Measurements from ENCODE around the gene C10orf90.

Gene C10orf90

DNA sequence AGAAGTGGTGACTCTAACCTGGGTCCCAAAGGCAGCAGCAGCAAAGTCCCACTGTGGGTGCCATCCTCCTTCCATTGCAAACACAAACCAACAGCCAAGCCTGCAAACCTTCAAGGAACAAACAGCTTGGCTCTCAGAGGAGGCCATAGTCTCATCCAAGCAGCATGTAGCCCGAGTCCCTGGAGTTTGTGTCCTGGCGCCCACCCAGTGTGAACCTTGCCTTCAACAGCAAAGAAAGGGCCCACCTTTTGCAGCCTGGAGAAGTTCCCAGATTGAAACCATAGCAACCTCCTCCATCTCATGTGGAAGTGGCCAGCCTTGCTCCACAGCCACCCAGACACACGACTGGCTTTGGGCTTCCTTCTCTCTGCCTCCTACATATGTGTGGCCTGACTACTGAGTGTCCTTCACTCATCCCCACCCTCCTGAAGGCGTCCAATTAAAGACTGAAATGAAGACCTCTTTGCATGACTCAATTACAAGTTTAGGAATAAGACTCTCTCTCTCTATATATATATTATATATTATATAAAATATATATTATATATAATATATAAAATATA is 106.1 kb downstream of the C10orf90 start:
- H3K4me3 ChIP-seq (replicated peaks; ENCODE audit: low read depth, low read length): no peak overlapping the region
- no peaks in the 10 kb centered on the region for H3K27me3 ChIP-seq (replicated peaks; ENCODE audit: control insufficient read depth, insufficient read depth, low read length)
- no peak for TF ChIP-seq CTCF (IDR thresholded peaks at IDR 0.05; ENCODE audit: insufficient read depth, low read length, poor library complexity, severe bottlenecking)
- H3K36me3 ChIP-seq (ENCODE audit: control insufficient read depth, insufficient read depth, low read length): no peaks in the 10 kb centered on the region
- DNase-seq (ENCODE audit: extremely low read depth, insufficient read length): no peak

DNA sequence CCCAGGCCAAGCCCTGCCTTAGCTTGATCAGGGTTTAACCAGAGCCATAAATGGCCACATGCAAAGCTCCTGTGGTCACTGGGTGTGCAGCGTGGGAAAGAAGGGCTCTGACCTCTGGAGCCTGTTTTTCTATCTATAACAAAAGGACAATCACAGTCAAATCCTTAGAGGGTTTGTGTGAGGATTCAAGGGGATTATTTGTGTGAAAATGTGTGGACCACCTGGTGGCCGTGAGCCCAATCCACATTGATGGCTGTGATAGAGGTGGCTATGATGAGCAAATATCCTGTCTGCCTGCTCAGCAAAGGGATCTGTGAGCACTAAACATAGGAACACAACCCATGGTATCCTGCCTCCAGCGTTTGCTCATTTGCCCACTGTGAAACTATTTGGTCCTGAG is 107.1 kb downstream of the C10orf90 start:
- H3K27me3 ChIP-seq (replicated peaks; ENCODE audit: control insufficient read depth, insufficient read depth, low read length): no peaks in the 10 kb centered on the region
- no peaks in the 10 kb centered on the region for H3K36me3 ChIP-seq (ENCODE audit: control insufficient read depth, insufficient read depth, low read length)
- TF ChIP-seq CTCF (IDR thresholded peaks at IDR 0.05; ENCODE audit: insufficient read depth, low read length, poor library complexity, severe bottlenecking): no peak
- no peak for DNase-seq (ENCODE audit: extremely low read depth, insufficient read length)
- H3K4me3 ChIP-seq (replicated peaks; ENCODE audit: low read depth, low read length): no peak overlapping the region

DNA sequence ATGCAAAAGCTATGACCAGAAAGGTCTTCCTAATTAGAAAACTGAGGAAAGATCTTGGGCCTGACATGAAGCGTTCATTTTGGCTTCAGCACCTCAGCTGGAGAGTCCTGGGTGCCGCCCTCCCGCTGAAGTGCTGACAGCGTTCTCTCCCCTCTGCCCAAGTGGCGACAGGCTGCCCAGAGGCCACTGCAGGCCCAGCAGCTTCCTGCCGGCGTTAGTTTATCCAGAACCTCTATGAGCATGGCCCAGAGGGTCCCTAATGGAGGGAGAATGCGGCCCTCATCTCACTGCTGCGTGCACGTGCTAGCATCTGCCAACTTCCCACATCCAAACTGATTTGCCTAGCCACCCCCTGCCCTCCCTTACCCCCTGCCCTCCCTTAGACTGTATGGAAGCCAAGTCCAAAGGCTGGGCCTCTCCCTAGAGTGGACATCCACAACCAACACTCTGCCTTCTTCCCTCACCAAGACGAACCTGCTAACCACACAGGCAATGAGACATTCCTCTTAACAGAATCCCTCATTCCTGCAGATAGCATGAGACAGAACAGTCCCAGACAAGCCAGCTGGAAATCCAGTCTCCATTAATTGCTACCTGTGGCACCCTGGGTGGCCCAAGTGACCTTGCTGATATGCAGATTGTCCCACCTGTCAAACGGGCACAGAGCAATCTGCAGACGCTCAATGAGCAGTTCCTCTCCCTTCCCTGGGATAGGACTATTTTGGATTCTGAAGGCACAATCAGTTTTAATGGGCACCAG is 108.4 kb downstream of the C10orf90 start:
- DNase-seq (ENCODE audit: extremely low read depth, insufficient read length): no peak
- Histone ChIP-seq H3K27me3 (replicated peaks; ENCODE audit: control insufficient read depth, insufficient read depth, low read length) (no peaks in the 10 kb centered on the region), H3K4me3 (replicated peaks; ENCODE audit: low read depth, low read length) (no peak overlapping the region), H3K36me3 (ENCODE audit: control insufficient read depth, insufficient read depth, low read length) (no peaks in the 10 kb centered on the region)
- TF ChIP-seq CTCF (IDR thresholded peaks at IDR 0.05; ENCODE audit: insufficient read depth, low read length, poor library complexity, severe bottlenecking): no peak

DNA sequence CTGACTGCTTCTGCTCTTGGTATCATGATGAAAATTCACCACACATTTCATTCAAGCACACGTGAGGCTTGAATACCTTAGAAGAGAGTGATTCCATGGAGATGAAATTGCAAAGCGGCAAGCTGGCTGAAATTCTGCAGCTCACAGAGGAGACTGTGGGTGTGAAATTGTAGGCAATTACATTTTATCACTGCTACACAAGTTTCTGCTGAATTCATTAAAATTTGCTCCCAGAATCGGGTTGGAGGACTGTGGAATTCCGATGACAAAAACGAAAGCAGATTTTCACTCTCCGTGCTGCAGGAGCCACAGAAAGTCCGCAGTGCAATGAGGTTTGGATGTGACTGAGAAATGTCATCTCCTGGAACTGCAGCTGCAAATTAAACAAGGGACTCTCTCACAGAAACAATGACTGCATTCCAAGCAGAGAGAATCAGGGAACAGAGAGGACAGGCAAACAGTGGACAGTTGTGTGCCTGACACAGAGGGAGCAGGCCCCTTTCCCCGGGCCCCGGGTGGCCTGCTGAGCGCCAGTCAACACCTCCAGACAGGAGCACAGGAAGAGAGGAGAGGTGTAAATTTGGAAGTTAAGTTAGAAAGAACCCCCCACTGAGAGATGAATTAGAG is 109.1 kb downstream of the C10orf90 start:
- Histone ChIP-seq H3K36me3 (ENCODE audit: control insufficient read depth, insufficient read depth, low read length) (no peaks in the 10 kb centered on the region), H3K4me3 (replicated peaks; ENCODE audit: low read depth, low read length) (no peak overlapping the region), H3K27me3 (replicated peaks; ENCODE audit: control insufficient read depth, insufficient read depth, low read length) (no peaks in the 10 kb centered on the region)
- TF ChIP-seq CTCF (IDR thresholded peaks at IDR 0.05; ENCODE audit: insufficient read depth, low read length, poor library complexity, severe bottlenecking): no peak
- DNase-seq (ENCODE audit: extremely low read depth, insufficient read length): no peak

DNA sequence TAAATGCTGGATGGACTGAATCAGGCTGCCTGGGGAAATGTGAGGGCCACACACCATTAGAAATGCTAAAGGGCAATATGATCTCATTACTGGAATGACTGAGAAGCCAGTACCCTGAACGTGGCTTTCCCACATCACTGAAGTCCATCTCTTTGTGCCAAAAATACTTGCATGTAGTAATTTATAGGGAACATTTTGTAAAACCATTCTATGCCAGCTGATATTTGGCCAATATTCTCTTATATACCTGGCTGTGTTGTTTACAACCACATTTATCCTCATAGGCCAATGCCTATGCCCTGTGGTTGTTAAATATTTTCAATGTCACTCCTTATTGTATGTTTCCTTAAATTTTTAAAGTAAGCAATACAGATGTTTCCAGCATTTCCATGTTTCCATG is 111.6 kb downstream of the C10orf90 start:
- Histone ChIP-seq H3K4me3 (replicated peaks; ENCODE audit: low read depth, low read length) (no peak overlapping the region), H3K27me3 (replicated peaks; ENCODE audit: control insufficient read depth, insufficient read depth, low read length) (no peaks in the 10 kb centered on the region), H3K36me3 (ENCODE audit: control insufficient read depth, insufficient read depth, low read length) (no peaks in the 10 kb centered on the region)
- no peak for TF ChIP-seq CTCF (IDR thresholded peaks at IDR 0.05; ENCODE audit: insufficient read depth, low read length, poor library complexity, severe bottlenecking)
- DNase-seq (ENCODE audit: extremely low read depth, insufficient read length): no peak

Measured in GM06990 (cell line).